Body of pancreas (tissue), 4 donors: ENCODE results near the gene NSUN3.

ENCODE experiments used
- POLR2A ChIP-seq, 3 donors: fragments of 450-650 bp; IDR thresholded peaks; one replicate each; pipeline ENCODE4 v1.6.1; 2016; ENCODE audit warnings: antibody characterized with exemption in 3 of 3, mild to moderate bottlenecking in 2 of 3
- TF ChIP-seq, protein P1 (sequence below), 7 experiments: fragments of 450-650 bp in 4 of 7; fragments of 200-600 bp in 3 of 7; sonication (generic) in 3 of 7; IDR thresholded peaks; one replicate each; pipeline ENCODE4 v1.5.1; 2016 to 2019; ENCODE audit warnings: antibody characterized with exemption in 7 of 7

DNA sequence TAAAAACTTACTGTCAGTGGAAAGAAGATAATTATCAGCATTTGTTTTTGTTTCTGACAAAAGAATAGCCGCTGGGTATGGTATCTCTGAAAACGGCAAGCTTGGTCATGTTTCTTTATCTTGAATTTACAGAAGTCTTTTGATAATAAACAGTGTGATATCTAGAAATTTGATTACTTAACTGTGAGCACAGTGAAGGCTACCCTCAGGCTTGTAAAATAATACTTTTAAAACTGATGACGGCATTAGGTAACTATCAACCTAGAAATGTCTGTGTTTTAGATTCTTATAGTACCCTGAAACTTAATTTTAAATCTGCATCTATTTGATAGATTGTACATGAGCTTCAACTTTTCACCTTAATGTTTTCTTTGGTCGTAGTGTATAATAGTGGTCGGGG, 43.4 kb downstream of the NSUN3 start:
- TF ChIP-seq, protein P1, sequence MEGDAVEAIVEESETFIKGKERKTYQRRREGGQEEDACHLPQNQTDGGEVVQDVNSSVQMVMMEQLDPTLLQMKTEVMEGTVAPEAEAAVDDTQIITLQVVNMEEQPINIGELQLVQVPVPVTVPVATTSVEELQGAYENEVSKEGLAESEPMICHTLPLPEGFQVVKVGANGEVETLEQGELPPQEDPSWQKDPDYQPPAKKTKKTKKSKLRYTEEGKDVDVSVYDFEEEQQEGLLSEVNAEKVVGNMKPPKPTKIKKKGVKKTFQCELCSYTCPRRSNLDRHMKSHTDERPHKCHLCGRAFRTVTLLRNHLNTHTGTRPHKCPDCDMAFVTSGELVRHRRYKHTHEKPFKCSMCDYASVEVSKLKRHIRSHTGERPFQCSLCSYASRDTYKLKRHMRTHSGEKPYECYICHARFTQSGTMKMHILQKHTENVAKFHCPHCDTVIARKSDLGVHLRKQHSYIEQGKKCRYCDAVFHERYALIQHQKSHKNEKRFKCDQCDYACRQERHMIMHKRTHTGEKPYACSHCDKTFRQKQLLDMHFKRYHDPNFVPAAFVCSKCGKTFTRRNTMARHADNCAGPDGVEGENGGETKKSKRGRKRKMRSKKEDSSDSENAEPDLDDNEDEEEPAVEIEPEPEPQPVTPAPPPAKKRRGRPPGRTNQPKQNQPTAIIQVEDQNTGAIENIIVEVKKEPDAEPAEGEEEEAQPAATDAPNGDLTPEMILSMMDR (IDR thresholded peaks at IDR 0.05), result no peak
- no peak for TF ChIP-seq POLR2A (IDR thresholded peaks at IDR 0.05)
